ENCODE measurements around the gene GPR155.

DNA sequence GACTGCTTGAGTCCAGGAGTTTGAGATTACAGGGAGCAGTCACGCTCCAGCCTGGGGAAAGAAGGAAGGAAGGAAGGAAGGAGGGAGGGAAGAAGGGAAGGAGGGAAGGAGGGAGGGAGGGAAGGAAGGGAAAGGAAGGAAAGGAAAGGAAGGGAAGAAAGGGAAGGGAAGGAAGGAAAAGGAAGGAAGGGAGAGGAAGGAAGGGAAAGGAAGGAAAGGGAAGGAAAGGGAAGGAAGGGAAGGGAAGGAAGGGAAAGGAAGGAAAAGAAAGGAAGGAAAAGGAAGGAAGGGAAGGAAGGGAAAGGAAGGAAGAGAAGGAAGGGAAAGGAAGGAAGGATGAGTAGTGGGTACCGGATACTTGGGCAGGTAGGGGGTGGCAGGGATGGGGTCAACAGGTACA is 32.3 kb downstream of the GPR155 start:
- TF ChIP-seq TEAD4 (IDR thresholded peaks at IDR 0.05) (no peak), EGR1 (IDR thresholded peaks at IDR 0.05) (no peak), FOXM1 (IDR thresholded peaks at IDR 0.05; ENCODE audit: borderline replicate concordance, low read depth) (no peak), RAD21 (IDR thresholded peaks at IDR 0.05; ENCODE audit: low read depth) (no peak), YY1 (IDR thresholded peaks at IDR 0.05; ENCODE audit: low read depth) (no peak), TAF1 (IDR thresholded peaks at IDR 0.05; ENCODE audit: low read depth) (no peak), NFIC (IDR thresholded peaks at IDR 0.05) (no peak), ZBTB7A (IDR thresholded peaks at IDR 0.05; ENCODE audit: low read depth) (no peak), TCF12 (IDR thresholded peaks at IDR 0.05; ENCODE audit: low read depth) (no peak), CEBPB (IDR thresholded peaks at IDR 0.05) (no peak)
- TF ChIP-seq, protein P1, sequence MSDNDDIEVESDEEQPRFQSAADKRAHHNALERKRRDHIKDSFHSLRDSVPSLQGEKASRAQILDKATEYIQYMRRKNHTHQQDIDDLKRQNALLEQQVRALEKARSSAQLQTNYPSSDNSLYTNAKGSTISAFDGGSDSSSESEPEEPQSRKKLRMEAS (IDR thresholded peaks at IDR 0.05): no peak
- TF ChIP-seq, protein P2, sequence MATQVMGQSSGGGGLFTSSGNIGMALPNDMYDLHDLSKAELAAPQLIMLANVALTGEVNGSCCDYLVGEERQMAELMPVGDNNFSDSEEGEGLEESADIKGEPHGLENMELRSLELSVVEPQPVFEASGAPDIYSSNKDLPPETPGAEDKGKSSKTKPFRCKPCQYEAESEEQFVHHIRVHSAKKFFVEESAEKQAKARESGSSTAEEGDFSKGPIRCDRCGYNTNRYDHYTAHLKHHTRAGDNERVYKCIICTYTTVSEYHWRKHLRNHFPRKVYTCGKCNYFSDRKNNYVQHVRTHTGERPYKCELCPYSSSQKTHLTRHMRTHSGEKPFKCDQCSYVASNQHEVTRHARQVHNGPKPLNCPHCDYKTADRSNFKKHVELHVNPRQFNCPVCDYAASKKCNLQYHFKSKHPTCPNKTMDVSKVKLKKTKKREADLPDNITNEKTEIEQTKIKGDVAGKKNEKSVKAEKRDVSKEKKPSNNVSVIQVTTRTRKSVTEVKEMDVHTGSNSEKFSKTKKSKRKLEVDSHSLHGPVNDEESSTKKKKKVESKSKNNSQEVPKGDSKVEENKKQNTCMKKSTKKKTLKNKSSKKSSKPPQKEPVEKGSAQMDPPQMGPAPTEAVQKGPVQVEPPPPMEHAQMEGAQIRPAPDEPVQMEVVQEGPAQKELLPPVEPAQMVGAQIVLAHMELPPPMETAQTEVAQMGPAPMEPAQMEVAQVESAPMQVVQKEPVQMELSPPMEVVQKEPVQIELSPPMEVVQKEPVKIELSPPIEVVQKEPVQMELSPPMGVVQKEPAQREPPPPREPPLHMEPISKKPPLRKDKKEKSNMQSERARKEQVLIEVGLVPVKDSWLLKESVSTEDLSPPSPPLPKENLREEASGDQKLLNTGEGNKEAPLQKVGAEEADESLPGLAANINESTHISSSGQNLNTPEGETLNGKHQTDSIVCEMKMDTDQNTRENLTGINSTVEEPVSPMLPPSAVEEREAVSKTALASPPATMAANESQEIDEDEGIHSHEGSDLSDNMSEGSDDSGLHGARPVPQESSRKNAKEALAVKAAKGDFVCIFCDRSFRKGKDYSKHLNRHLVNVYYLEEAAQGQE (IDR thresholded peaks at IDR 0.05; ENCODE audit: low read depth): no peak

All from Ishikawa (cell line).